Heart left ventricle (tissue), 13 donors: ENCODE results near the gene ANKH.

Source experiments
- CTCF ChIP-seq, 12 donors: fragments of 200-600 bp; sonication (generic) in 4 of 12; IDR thresholded peaks; one replicate each; pipeline versions ENCODE4 v1.5.0 to v1.8.0; 2018 to 2022; ENCODE audit warnings: antibody characterized with exemption in 12 of 12, mild to moderate bottlenecking in 5 of 12
- POLR2A ChIP-seq, 2 donors: fragments of 450-650 bp; IDR thresholded peaks; one replicate each; pipeline ENCODE4 v1.6.1; 2017; ENCODE audit warnings: antibody characterized with exemption in 2 of 2, mild to moderate bottlenecking in 2 of 2, moderate library complexity in 2 of 2
- donor health status: ischemic (EF 13 %, LVEDD 7.1; RV severe dilation, severe dysfunction).
- donor health status: DM: no; HTN: yes; CAD: no.
- donor health status: DM: no; HTN: no; CAD: no.
- donor health status: ischemic (EF 25% LVEDD 6.9; RV normal size, moderate dysfunction).
- donor health status: ischemic (EF 25% LVEDD 5.7; RV mildly dilated, moderate dysfunction).
- donor health status: ischemic (EF 35%, LVEDD 5.7; RV mildly dilated, moderate dysfunction).
- donor health status: nonischemic (EF 11% LVEDD 7.7; RV severe dilation, severe dysfunction).
- donor health status: DM: yes; HTN: yes; CAD: no.
- donor health status: PGD.
- donor health status: ischemic (EF 29% LVEDD 5.4; RV normal size, mild dysfunction).
- donor health status: nonischemic (EF 23%, LVEDD 6.1; RV moderate dilation, normal function).

DNA sequence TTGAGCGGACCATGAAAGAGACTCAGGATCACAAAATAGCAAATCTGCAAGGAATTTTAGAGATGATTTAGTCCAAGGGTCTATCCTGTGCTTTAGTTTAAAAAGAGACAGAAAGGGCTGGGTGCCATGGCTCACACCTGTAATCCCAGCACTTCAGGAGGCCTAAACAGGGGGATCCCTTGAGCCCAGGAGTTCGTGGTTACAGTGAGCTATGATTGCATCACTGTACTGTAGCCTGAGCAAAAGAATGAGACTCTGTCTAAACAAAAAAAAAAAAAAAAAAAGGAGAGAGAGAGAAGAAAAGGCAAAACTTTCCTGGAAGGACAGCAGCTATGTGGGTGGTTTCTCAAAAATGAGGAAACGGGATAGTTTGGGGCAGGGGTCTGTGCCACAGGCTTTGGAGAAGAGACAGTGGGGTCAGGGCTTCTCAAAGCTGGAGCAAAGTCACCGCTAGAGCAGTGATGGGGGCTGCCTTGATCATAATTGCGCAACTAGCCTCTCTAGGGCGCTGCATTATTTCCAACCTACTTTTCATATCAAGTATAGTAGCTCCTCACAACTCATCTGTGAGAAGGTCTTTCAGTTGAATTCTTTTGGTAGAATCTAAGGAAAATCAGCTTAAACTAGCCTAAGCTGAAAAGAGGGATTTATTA lies 8.5 kb upstream of the ANKH start:
- no peak for TF ChIP-seq CTCF (IDR thresholded peaks at IDR 0.05)
- no peak for TF ChIP-seq POLR2A (IDR thresholded peaks at IDR 0.05)
